ENCODE data around the gene CRISPLD2. TPM values are rescaled to one million over a fixed set of nuclear protein-coding genes. Genes with fewer than 3 reads are reported as not detected.

CRISPLD2 gene
- total and polyA plus RNA-seq, 9 of the 15 experiments (the other 6 are each of a cell fraction or from before 2014, with no cell fraction given): 0.03 to 0.24 (median 0.04) TPM; not detected in 4

DNA sequence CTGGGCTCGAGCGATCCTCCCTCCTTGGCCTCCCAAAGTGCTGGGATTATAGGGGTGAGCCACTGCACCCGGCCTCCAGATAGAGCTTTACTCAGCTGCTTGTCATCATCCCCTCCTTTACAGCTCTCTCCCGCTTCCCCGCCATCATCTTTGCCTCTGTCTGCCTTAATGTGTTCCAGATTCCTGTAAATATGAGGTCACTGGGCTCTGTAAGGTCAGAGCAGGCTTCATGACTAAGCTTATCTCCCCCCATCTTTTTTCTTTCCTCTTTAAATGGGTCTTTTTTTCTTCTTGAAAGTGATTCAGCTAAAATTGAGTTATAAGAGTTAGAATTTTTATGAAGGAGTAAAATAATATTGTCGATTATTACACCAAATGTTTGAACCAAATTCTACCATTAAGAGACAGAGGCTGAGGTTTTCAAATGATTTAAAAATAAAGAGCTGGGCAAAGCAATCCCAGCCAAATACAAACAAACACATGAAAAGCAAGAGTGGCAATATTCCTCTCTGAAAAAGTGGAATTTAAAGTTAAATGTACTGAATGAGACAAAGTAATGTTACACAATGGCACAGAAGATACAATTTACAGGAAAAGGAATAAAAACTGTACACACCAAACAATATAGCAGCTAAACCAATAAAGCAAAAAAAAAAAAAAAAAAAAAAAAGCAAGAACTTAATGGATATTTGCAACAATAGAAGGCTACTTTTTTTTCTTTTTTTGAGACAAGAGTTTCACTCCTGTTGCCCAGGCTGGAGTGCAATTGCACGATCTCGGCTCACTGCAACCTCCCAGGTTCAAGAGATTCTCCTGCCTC is 62.1 kb downstream of the CRISPLD2 start (continued):
- TF ChIP-seq PRPF4 (IDR thresholded peaks at IDR 0.05; ENCODE audit: insufficient read depth, low read depth, low read length, poor library complexity, severe bottlenecking) (no peak), CREM (IDR thresholded peaks at IDR 0.05; ENCODE audit: low read depth) (peak; percentile 69), FOS (IDR thresholded peaks at IDR 0.05; ENCODE audit: extremely low read depth, insufficient read length) (no peak), SMAD2 (IDR thresholded peaks at IDR 0.05; ENCODE audit: low read depth, low read length) (no peak), ZNF780A (CRISPR knock-in tag; IDR thresholded peaks at IDR 0.05) (no peak), STAT5A (IDR thresholded peaks at IDR 0.05; ENCODE audit: borderline replicate concordance, low read length) (no peak), TEAD1 (CRISPR knock-in tag; IDR thresholded peaks at IDR 0.05) (0 out of 4 replicates have a peak, but pooled peaks of 1 of the 2 experiments have one; percentile 33), CBFA2T3 (IDR thresholded peaks at IDR 0.05) (peak; percentile 60), CHCHD3 (CRISPR knock-in tag; IDR thresholded peaks at IDR 0.05) (no peak), BCOR (IDR thresholded peaks at IDR 0.05) (no peak; the same call in 1 of the 2 replicates), PHB2 (IDR thresholded peaks at IDR 0.05; ENCODE audit: low read depth) (no peak), CTBP1 (IDR thresholded peaks at IDR 0.05; ENCODE audit: borderline replicate concordance) (peak; percentile 89), MEF2A (IDR thresholded peaks at IDR 0.05; ENCODE audit: control insufficient read depth, low read depth, low read length) (no peak), ZNF224 (CRISPR knock-in tag; IDR thresholded peaks at IDR 0.05) (no peak), ZNF124 (CRISPR knock-in tag; IDR thresholded peaks at IDR 0.05) (no peak)
- TF ChIP-seq, protein P1, sequence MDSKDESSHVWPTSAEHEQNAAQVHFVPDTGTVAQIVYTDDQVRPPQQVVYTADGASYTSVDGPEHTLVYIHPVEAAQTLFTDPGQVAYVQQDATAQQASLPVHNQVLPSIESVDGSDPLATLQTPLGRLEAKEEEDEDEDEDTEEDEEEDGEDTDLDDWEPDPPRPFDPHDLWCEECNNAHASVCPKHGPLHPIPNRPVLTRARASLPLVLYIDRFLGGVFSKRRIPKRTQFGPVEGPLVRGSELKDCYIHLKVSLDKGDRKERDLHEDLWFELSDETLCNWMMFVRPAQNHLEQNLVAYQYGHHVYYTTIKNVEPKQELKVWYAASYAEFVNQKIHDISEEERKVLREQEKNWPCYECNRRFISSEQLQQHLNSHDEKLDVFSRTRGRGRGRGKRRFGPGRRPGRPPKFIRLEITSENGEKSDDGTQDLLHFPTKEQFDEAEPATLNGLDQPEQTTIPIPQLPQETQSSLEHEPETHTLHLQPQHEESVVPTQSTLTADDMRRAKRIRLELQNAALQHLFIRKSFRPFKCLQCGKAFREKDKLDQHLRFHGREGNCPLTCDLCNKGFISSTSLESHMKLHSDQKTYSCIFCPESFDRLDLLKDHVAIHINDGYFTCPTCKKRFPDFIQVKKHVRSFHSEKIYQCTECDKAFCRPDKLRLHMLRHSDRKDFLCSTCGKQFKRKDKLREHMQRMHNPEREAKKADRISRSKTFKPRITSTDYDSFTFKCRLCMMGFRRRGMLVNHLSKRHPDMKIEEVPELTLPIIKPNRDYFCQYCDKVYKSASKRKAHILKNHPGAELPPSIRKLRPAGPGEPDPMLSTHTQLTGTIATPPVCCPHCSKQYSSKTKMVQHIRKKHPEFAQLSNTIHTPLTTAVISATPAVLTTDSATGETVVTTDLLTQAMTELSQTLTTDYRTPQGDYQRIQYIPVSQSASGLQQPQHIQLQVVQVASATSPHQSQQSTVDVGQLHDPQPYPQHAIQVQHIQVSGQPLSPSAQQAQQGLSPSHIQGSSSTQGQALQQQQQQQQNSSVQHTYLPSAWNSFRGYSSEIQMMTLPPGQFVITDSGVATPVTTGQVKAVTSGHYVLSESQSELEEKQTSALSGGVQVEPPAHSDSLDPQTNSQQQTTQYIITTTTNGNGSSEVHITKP (IDR thresholded peaks at IDR 0.05; ENCODE audit: partially characterized antibody): peak; percentile 87
- TF ChIP-seq, protein P2, sequence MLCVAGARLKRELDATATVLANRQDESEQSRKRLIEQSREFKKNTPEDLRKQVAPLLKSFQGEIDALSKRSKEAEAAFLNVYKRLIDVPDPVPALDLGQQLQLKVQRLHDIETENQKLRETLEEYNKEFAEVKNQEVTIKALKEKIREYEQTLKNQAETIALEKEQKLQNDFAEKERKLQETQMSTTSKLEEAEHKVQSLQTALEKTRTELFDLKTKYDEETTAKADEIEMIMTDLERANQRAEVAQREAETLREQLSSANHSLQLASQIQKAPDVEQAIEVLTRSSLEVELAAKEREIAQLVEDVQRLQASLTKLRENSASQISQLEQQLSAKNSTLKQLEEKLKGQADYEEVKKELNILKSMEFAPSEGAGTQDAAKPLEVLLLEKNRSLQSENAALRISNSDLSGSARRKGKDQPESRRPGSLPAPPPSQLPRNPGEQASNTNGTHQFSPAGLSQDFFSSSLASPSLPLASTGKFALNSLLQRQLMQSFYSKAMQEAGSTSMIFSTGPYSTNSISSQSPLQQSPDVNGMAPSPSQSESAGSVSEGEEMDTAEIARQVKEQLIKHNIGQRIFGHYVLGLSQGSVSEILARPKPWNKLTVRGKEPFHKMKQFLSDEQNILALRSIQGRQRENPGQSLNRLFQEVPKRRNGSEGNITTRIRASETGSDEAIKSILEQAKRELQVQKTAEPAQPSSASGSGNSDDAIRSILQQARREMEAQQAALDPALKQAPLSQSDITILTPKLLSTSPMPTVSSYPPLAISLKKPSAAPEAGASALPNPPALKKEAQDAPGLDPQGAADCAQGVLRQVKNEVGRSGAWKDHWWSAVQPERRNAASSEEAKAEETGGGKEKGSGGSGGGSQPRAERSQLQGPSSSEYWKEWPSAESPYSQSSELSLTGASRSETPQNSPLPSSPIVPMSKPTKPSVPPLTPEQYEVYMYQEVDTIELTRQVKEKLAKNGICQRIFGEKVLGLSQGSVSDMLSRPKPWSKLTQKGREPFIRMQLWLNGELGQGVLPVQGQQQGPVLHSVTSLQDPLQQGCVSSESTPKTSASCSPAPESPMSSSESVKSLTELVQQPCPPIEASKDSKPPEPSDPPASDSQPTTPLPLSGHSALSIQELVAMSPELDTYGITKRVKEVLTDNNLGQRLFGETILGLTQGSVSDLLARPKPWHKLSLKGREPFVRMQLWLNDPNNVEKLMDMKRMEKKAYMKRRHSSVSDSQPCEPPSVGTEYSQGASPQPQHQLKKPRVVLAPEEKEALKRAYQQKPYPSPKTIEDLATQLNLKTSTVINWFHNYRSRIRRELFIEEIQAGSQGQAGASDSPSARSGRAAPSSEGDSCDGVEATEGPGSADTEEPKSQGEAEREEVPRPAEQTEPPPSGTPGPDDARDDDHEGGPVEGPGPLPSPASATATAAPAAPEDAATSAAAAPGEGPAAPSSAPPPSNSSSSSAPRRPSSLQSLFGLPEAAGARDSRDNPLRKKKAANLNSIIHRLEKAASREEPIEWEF (CRISPR knock-in tag; IDR thresholded peaks at IDR 0.05): 0 out of 2 replicates have a peak, but pooled peaks have one; percentile 31
- TF ChIP-seq, protein P3, sequence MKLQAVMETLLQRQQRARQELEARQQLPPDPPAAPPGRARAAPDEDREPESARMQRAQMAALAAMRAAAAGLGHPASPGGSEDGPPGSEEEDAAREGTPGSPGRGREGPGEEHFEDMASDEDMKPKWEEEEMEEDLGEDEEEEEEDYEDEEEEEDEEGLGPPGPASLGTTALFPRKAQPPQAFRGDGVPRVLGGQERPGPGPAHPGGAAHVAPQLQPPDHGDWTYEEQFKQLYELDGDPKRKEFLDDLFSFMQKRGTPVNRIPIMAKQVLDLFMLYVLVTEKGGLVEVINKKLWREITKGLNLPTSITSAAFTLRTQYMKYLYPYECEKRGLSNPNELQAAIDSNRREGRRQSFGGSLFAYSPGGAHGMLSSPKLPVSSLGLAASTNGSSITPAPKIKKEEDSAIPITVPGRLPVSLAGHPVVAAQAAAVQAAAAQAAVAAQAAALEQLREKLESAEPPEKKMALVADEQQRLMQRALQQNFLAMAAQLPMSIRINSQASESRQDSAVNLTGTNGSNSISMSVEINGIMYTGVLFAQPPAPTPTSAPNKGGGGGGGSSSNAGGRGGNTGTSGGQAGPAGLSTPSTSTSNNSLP (IDR thresholded peaks at IDR 0.05; ENCODE audit: borderline replicate concordance, low read depth, low read length): no peak
